Measurements from ENCODE around the gene HS2ST1. TPM values are rescaled to one million over a fixed set of nuclear protein-coding genes. Genes with fewer than 3 reads are reported as not detected.
"Not testable (repeated sequence)": the region's sequence is repeated elsewhere in the genome, so short reads cannot be mapped to it uniquely, and the experiment has no call there.

HS2ST1 gene
- total RNA-seq, 2 donors from 2014 or later, result 4.5 to 19.0 TPM

GRCh38 chr1:86987446-86987845, 73.0 kb downstream of the HS2ST1 start:
- DNase-seq (ENCODE audit: low spot score in 2 of 2), result no peak
- Mint-ChIP-seq H3K36me3 (peaks cover 0 to 9% of the 10 kb centered on the region in 2 donors), H3K27ac (no peak overlapping the region), H3K9me3 (no peaks in the 10 kb centered on the region)
- no peak for ATAC-seq

GRCh38 chr1:86988835-86989234, 74.4 kb downstream of the HS2ST1 start:
- ATAC-seq (no peak), DNase-seq (ENCODE audit: low spot score in 2 of 2) (no peak)
- Mint-ChIP-seq H3K9me3 (no peaks in the 10 kb centered on the region), H3K36me3 (no peaks in the 10 kb centered on the region), H3K27ac (no peak overlapping the region)

GRCh38 chr1:86989690-86990089, 75.3 kb downstream of the HS2ST1 start:
- H3K27ac Mint-ChIP-seq; ATAC-seq; H3K36me3 Mint-ChIP-seq; DNase-seq (ENCODE audit: low spot score in 2 of 2); H3K9me3 Mint-ChIP-seq: not testable (repeated sequence)

- Mint-ChIP-seq H3K9me3 (no peaks in the 10 kb centered on the region), H3K27ac (no peak overlapping the region), H3K36me3 (no peaks in the 10 kb centered on the region)
- DNase-seq (ENCODE audit: low spot score in 2 of 2) (no peak), ATAC-seq (no peak)
Measured at GRCh38 chr1:86990826-86991225, 76.4 kb downstream of the HS2ST1 start.

- Mint-ChIP-seq H3K27ac (no peak overlapping the region), H3K36me3 (no peaks in the 10 kb centered on the region), H3K9me3 (no peaks in the 10 kb centered on the region)
- no peak for DNase-seq (ENCODE audit: low spot score in 2 of 2)
- ATAC-seq, result no peak
Measured at GRCh38 chr1:86991549-86992186, 77.2 kb downstream of the HS2ST1 start.

- no peak for DNase-seq (ENCODE audit: low spot score in 2 of 2)
- no peak overlapping the region for H3K27ac Mint-ChIP-seq
- no peak for ATAC-seq
- no peaks in the 10 kb centered on the region for H3K36me3 Mint-ChIP-seq
- H3K9me3 Mint-ChIP-seq, result no peaks in the 10 kb centered on the region
Measured at GRCh38 chr1:86992861-86993260, 78.4 kb downstream of the HS2ST1 start.

GRCh38 chr1:86993269-86993985, 79.0 kb downstream of the HS2ST1 start:
- H3K36me3 Mint-ChIP-seq, result no peaks in the 10 kb centered on the region
- DNase-seq (ENCODE audit: low spot score in 2 of 2) (no peak), ATAC-seq (no peak)
- no peak overlapping the region for H3K27ac Mint-ChIP-seq
- no peaks in the 10 kb centered on the region for H3K9me3 Mint-ChIP-seq

- DNase-seq (ENCODE audit: low spot score in 2 of 2), result no peak
- no peak for ATAC-seq
- H3K9me3 Mint-ChIP-seq, result no peaks in the 10 kb centered on the region
- H3K36me3 Mint-ChIP-seq, result no peaks in the 10 kb centered on the region
- no peak overlapping the region for H3K27ac Mint-ChIP-seq
Measured at GRCh38 chr1:86994061-86994460, 79.6 kb downstream of the HS2ST1 start.

GRCh38 chr1:86997538-86997937, 83.1 kb downstream of the HS2ST1 start:
- H3K9me3 Mint-ChIP-seq, result no peaks in the 10 kb centered on the region
- H3K36me3 Mint-ChIP-seq, result peaks cover 0 to 2% of the 10 kb centered on the region in 2 donors
- no peak for DNase-seq (ENCODE audit: low spot score in 2 of 2)
- H3K27ac Mint-ChIP-seq, result no peak overlapping the region
- ATAC-seq, result no peak

- no peak for DNase-seq (ENCODE audit: low spot score in 2 of 2)
- ATAC-seq, result no peak
- Mint-ChIP-seq H3K36me3 (peaks cover 0 to 6% of the 10 kb centered on the region in 2 donors), H3K9me3 (no peaks in the 10 kb centered on the region), H3K27ac (no peak overlapping the region)
Measured at GRCh38 chr1:86998280-86998679, 83.8 kb downstream of the HS2ST1 start.

GRCh38 chr1:86998727-86999126, 84.3 kb downstream of the HS2ST1 start:
- H3K36me3 Mint-ChIP-seq, result peaks cover 0 to 6% of the 10 kb centered on the region in 2 donors
- DNase-seq (ENCODE audit: low spot score in 2 of 2) (no peak), ATAC-seq (peak in 1 of 2 donors; percentile 81)
- no peak overlapping the region for H3K27ac Mint-ChIP-seq
- H3K9me3 Mint-ChIP-seq, result no peaks in the 10 kb centered on the region

- Mint-ChIP-seq H3K27ac (no peak overlapping the region), H3K9me3 (no peaks in the 10 kb centered on the region), H3K36me3 (peaks cover 0 to 6% of the 10 kb centered on the region in 2 donors)
- DNase-seq (ENCODE audit: low spot score in 2 of 2) (no peak), ATAC-seq (no peak)
Measured at GRCh38 chr1:87000460-87000859, 86.0 kb downstream of the HS2ST1 start.

GRCh38 chr1:87004857-87005256, 90.4 kb downstream of the HS2ST1 start:
- H3K27ac Mint-ChIP-seq, result no peak overlapping the region
- no peak for DNase-seq (ENCODE audit: low spot score in 2 of 2)
- no peaks in the 10 kb centered on the region for H3K9me3 Mint-ChIP-seq
- ATAC-seq, result no peak
- peaks cover 0 to 6% of the 10 kb centered on the region in 2 donors for H3K36me3 Mint-ChIP-seq

- peaks cover 7 to 13% of the 10 kb centered on the region in 2 donors for H3K36me3 Mint-ChIP-seq
- ATAC-seq (no peak), DNase-seq (ENCODE audit: low spot score in 2 of 2) (no peak)
- H3K9me3 Mint-ChIP-seq, result peaks cover 0 to 4% of the 10 kb centered on the region in 2 donors
- no peak overlapping the region for H3K27ac Mint-ChIP-seq
Measured at GRCh38 chr1:87007323-87007722, 92.9 kb downstream of the HS2ST1 start.

- H3K27ac Mint-ChIP-seq, result peak overlapping the region in 1 of 2 donors; percentile 22
- not testable (repeated sequence) for DNase-seq (ENCODE audit: low spot score in 2 of 2); ATAC-seq
- H3K9me3 Mint-ChIP-seq, result peaks cover 4 to 15% of the 10 kb centered on the region in 2 donors
- H3K36me3 Mint-ChIP-seq, result peaks cover 24 to 31% of the 10 kb centered on the region in 2 donors
Measured at GRCh38 chr1:87013385-87013784, 99.0 kb downstream of the HS2ST1 start.

GRCh38 chr1:87017998-87018672, 103.7 kb downstream of the HS2ST1 start:
- peaks cover 10 to 18% of the 10 kb centered on the region in 2 donors for H3K36me3 Mint-ChIP-seq
- no peak for ATAC-seq

GRCh38 chr1:87023326-87023725, 108.9 kb downstream of the HS2ST1 start:
- H3K36me3 Mint-ChIP-seq, result no peaks in the 10 kb centered on the region
- H3K27ac Mint-ChIP-seq, result no peak overlapping the region
- no peaks in the 10 kb centered on the region for H3K9me3 Mint-ChIP-seq
- DNase-seq (ENCODE audit: low spot score in 2 of 2) (no peak), ATAC-seq (no peak)

More at GRCh38 chr1:87017998-87018672, 103.7 kb downstream of the HS2ST1 start:
- no peak for DNase-seq (ENCODE audit: low spot score in 2 of 2)
- Mint-ChIP-seq H3K9me3 (peaks cover 0 to 15% of the 10 kb centered on the region in 2 donors), H3K27ac (no peak overlapping the region)

Data from activated naive CD4-positive, alpha-beta T cell treated with anti-CD3 and anti-CD28 coated beads, Interleukin-2, amount 50 U/mL, for 72 hours (primary cell).